GM19324 (cell line): Measurements from ENCODE around the gene TDP2.

Experiments used
- ATAC-seq: cut with Tn5 transposase; IDR thresholded peaks from one replicate; pipeline ENCODE4 v1.9.1; 2021; ENCODE audit warnings: mild to moderate bottlenecking, moderate library complexity; ENCODE audit not compliant: unreplicated experiment, low FRiP score

TDP2 gene

DNA sequence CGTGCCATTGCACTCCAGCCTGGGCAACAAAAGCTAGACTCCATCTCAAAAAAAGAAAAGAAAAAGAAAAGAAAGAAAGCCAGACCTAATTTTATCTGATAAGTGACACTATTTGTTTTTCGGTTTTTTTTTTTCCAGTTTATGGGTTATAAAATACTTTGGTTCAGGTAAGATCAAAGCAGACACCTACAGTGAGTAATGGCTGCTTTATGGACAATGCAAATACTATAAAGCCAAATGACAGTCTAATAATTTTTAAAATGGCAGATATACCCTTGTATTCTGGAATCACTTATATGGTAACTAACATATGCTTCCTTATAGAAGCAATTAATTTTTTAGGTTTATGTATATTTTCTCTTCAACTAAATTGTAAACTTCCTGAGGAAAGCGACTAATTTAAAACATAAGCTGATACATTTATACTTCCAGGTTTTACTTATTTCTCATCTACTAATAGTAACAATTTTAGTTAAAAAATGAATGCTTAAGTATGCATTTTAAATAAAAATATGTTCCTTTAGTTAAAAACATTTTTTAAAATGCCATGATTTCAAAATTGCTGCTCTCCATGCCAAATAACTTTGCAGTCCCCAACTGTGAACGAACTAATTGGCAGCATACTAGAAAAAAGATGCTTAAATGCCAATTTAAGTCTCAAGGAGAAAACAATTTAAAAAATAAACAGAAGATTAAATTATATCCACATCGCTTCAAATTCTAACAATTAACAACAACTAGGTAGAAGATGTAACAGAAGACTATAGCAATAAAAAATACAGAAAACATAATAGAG lies 59.2 kb downstream of the TDP2 start:
- ATAC-seq: no peak

DNA sequence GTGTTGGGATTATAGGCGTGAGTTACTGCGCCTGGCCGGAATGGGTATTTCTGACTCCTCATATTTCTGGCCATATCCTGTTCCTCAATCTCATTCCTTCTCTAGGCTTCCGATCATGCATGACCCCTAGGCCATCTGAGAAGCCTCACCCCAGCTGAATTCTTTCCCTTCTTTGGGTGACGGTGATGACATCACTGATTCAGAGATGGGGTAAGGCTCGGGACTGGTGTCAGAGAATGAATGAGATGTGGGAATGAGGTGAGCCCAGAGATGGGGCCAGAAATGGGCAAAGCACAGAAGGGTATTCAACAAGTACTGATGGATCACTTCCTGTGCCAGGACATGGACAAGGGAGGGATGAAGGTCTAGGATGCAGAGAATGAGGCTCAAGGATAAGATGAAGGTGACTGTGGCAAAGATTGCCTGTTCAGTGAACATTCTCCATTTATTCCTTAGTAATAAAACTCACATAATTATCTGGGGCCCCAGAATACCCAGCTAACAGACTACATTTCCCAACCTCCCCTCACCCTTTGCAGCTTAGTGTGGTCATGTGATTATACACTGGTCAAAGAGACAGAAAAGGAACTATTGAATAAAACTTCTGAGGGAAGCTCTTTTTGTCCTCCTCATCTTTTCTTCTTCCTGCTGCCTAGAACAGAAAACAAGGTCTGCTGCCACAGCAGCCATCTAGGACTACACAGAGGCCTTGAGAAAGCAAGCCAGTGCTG lies 60.3 kb downstream of the TDP2 start:
- ATAC-seq: no peak

DNA sequence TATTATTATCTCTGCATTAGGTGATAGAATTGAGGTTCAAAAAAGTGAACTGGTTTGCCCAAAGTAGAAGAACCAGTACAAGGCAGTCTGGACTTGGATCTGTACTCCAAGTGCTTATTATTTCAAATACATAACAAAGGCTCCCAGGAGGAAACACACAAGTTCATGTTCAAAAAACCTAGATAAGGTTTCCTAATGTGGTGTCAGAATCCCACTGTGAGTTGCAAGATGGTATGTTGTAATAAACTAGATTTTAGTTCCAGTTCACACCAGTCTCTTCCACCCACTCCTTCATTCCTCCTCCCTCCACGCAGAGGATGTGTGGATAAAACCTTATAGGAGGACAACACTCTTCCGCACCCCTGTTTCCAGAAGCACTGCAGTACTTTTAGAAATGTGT lies 63.5 kb downstream of the TDP2 start:
- ATAC-seq: no peak

DNA sequence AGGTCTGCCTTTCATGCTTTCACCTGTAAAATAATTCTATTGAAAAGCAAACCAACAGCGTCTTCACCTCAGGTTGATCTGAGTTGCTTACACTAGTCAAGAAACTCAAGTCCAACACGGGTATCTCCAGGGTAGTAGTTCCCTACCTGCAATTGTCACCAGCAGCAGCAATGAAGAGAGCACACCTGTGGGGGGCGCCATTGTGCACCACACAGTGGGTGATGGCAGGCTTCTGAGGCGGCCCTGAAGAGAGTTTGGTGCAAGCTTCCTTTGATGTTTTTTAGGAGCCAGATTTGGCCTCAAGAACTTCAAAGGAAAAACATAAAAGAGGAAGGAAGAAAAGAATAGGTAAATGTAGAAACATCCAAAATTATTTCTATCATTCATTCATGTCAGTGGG lies 65.8 kb downstream of the TDP2 start:
- ATAC-seq: no peak
